H1 (cell line): Measurements from ENCODE around the gene SORL1-AS1.

Source experiments
- CTCF ChIA-PET: fragments of 300-600 bp; sonication (Branson Sonifier 250); formaldehyde crosslinking; loops from one replicate; lab custom pipeline; 2021; ENCODE audit not compliant: partially characterized antibody; lab: Charles Lee
- POLR2A ChIA-PET: fragments of 300-600 bp; sonication (Branson Sonifier 250); formaldehyde crosslinking; loops from one replicate; lab custom pipeline; 2021; ENCODE audit warnings: inconsistent platforms; ENCODE audit not compliant: partially characterized antibody; lab: Charles Lee
- DNase-seq, 2 experiments: peaks; one replicate each; pipeline versions ENCODE4 v3.0.0 to v3.0.0-alpha.2; 2010 to 2022; ENCODE audit warnings: low spot score in 2 of 2, low read depth in 1 of 2, mixed read lengths in 1 of 2
- FAIRE-seq: peaks from 2 replicates; lab custom pipeline; 2011; peaks lifted over from hg19 to GRCh38; lab: Jason Lieb, UNC
- H2AFZ ChIP-seq: 2 replicates; pipeline ENCODE4 v1.8.1; 2012; ENCODE audit warnings: low read length, inconsistent platforms
- H2AK5ac ChIP-seq: 2 replicates; pipeline ENCODE4 v1.6.1; 2013; ENCODE audit warnings: low read depth, low read length
- H2BK120ac ChIP-seq: replicated peaks from 2 replicates; pipeline ENCODE3; 2013; ENCODE audit warnings: low read depth, low read length, inconsistent platforms
- H2BK12ac ChIP-seq: 2 replicates; pipeline ENCODE4 v1.6.1; 2013; ENCODE audit warnings: low read depth, low read length
- H2BK15ac ChIP-seq: 2 replicates; pipeline ENCODE4 v1.6.1; 2013; ENCODE audit warnings: low read length
- H2BK20ac ChIP-seq: 2 replicates; pipeline ENCODE4 v1.6.1; 2013; ENCODE audit warnings: low read length
- H2BK5ac ChIP-seq: 2 replicates; pipeline ENCODE4 v1.6.1; 2013; ENCODE audit warnings: low read depth, low read length
- H3K14ac ChIP-seq: 2 replicates; pipeline ENCODE4 v1.6.1; 2013; ENCODE audit warnings: inconsistent platforms; ENCODE audit not compliant: insufficient read length
- H3K18ac ChIP-seq: 2 replicates; pipeline ENCODE4 v1.6.1; 2013; ENCODE audit warnings: low read length; ENCODE audit errors: extremely low read depth
- H3K23ac ChIP-seq: 2 replicates; pipeline ENCODE4 v1.6.1; 2013; ENCODE audit warnings: inconsistent platforms; ENCODE audit not compliant: insufficient read length
- H3K23me2 ChIP-seq: 2 replicates; pipeline ENCODE4 v1.6.1; 2013; ENCODE audit warnings: low read depth, low read length
- H3K27ac ChIP-seq: 2 replicates; pipeline ENCODE4 v1.6.1; 2011; ENCODE audit warnings: low read depth, low read length, inconsistent platforms
- H3K27me3 ChIP-seq, 4 experiments: replicated peaks in 1 of 4; 1 replicate in 1 of 4; 2 replicates in 3 of 4; pipeline versions ENCODE4 v1.6.1 to v1.8.1; 2011 to 2013; ENCODE audit warnings: low read length in 3 of 4, mild to moderate bottlenecking in 3 of 4, inconsistent platforms in 2 of 4, mixed read lengths in 2 of 4, moderate library complexity in 1 of 4; ENCODE audit not compliant: control insufficient read depth in 3 of 4, insufficient read depth in 3 of 4; ENCODE audit errors: extremely low read depth in 1 of 4
- H3K36me3 ChIP-seq, 4 experiments: 2 replicates each; pipeline versions ENCODE4 v1.6.1 to v1.8.1; 2011 to 2013; ENCODE audit warnings: mild to moderate bottlenecking in 4 of 4, low read length in 3 of 4, moderate library complexity in 2 of 4, control low read depth in 1 of 4, inconsistent platforms in 1 of 4; ENCODE audit not compliant: insufficient read depth in 4 of 4, control insufficient read depth in 2 of 4
- H3K4ac ChIP-seq: replicated peaks from 2 replicates; pipeline ENCODE3; 2013; ENCODE audit warnings: low read length, low read depth, mixed read lengths, inconsistent platforms; ENCODE audit not compliant: insufficient read length
- H3K4me1 ChIP-seq, 4 experiments: replicated peaks in 1 of 4; 1 replicate in 1 of 4; 2 replicates in 3 of 4; pipeline versions ENCODE4 v1.6.1 to v1.8.1; 2011 to 2013; ENCODE audit warnings: low read length in 3 of 4, inconsistent platforms in 2 of 4, mixed read lengths in 1 of 4; ENCODE audit not compliant: insufficient read depth in 4 of 4, control insufficient read depth in 3 of 4
- H3K4me2 ChIP-seq, 2 experiments: 2 replicates each; pipeline versions ENCODE4 v1.6.1 to v1.8.1; 2011 to 2013; ENCODE audit warnings: low read depth in 2 of 2, low read length in 2 of 2, control low read depth in 1 of 2, inconsistent platforms in 1 of 2, mild to moderate bottlenecking in 1 of 2; ENCODE audit not compliant: insufficient read depth in 1 of 2
- H3K4me3 ChIP-seq, 4 experiments: fragments of 200-600, 300-600 bp in 1 of 4; sonication (generic), shearing (Covaris generic), sonication (Bioruptor Twin) in 1 of 4; 2 replicates each; pipeline versions ENCODE4 v1.5.1 to v1.8.1; 2011 to 2016; ENCODE audit warnings: low read length in 4 of 4, low read depth in 3 of 4, control low read depth in 2 of 4, inconsistent platforms in 2 of 4, mild to moderate bottlenecking in 2 of 4, mixed read lengths in 1 of 4, moderate library complexity in 1 of 4; ENCODE audit not compliant: insufficient read depth in 2 of 4; ENCODE audit errors: extremely low read depth in 1 of 4
- H3K56ac ChIP-seq: replicated peaks from 2 replicates; pipeline ENCODE3; 2013; ENCODE audit warnings: low read depth, mild to moderate bottlenecking, mixed read lengths, low read length, inconsistent platforms; ENCODE audit not compliant: insufficient read length
- H3K79me1 ChIP-seq: 2 replicates; pipeline ENCODE4 v1.6.1; 2013; ENCODE audit warnings: low read depth, low read length, control low read depth
- H3K79me2 ChIP-seq, 2 experiments: 2 replicates each; pipeline versions ENCODE4 v1.6.1 to v1.8.1; 2012 to 2013; ENCODE audit warnings: low read length in 2 of 2, mild to moderate bottlenecking in 2 of 2, inconsistent platforms in 1 of 2; ENCODE audit not compliant: insufficient read depth in 2 of 2, control insufficient read depth in 1 of 2
- H3K9ac ChIP-seq, 4 experiments: replicated peaks in 1 of 4; 1 replicate in 1 of 4; 2 replicates in 3 of 4; pipeline versions ENCODE4 v1.6.1 to v1.8.1; 2011 to 2013; ENCODE audit warnings: low read depth in 3 of 4, low read length in 3 of 4, control low read depth in 2 of 4, mild to moderate bottlenecking in 2 of 4, moderate library complexity in 2 of 4, inconsistent platforms in 1 of 4; ENCODE audit errors: extremely low read depth in 1 of 4
- H3K9me3 ChIP-seq, 2 experiments: 2 replicates each; pipeline versions ENCODE4 v1.6.1 to v1.8.1; 2012 to 2013; ENCODE audit warnings: mild to moderate bottlenecking in 2 of 2, moderate library complexity in 2 of 2, control low read depth in 1 of 2, inconsistent platforms in 1 of 2, low read depth in 1 of 2, low read length in 1 of 2, mixed read lengths in 1 of 2; ENCODE audit not compliant: insufficient read depth in 2 of 2
- H4K20me1 ChIP-seq, 2 experiments: replicated peaks in 1 of 2; 2 replicates each; pipeline versions ENCODE3 to v1.8.1; 2011 to 2013; ENCODE audit warnings: inconsistent platforms in 2 of 2, low read length in 2 of 2, mild to moderate bottlenecking in 1 of 2; ENCODE audit not compliant: insufficient read depth in 2 of 2, control insufficient read depth in 1 of 2
- H4K5ac ChIP-seq: 2 replicates; pipeline ENCODE4 v1.6.1; 2013; ENCODE audit warnings: low read length, low read depth, mixed read lengths, inconsistent platforms; ENCODE audit not compliant: insufficient read length
- H4K8ac ChIP-seq: 2 replicates; pipeline ENCODE4 v1.8.0; 2013; ENCODE audit warnings: mild to moderate bottlenecking, moderate library complexity, low read length, inconsistent platforms; ENCODE audit not compliant: insufficient read depth; ENCODE audit errors: extremely low read depth
- H4K91ac ChIP-seq: replicated peaks from 2 replicates; pipeline ENCODE3; 2013; ENCODE audit warnings: low read length, mixed read lengths, inconsistent platforms; ENCODE audit not compliant: insufficient read length
- BRCA1 ChIP-seq: IDR thresholded peaks from 2 replicates; pipeline ENCODE4 v1.6.1; 2012; ENCODE audit warnings: low read depth, low read length, improper control_type of control experiment
- CBX5 ChIP-seq: fragments of 300-800, 300-1000 bp; sonication (generic); IDR thresholded peaks from 2 replicates; pipeline ENCODE4 v1.7.1; 2016; ENCODE audit warnings: antibody characterized with exemption, low read length, low read depth
- CHD2 ChIP-seq: IDR thresholded peaks from 2 replicates; pipeline ENCODE4 v1.6.1; 2012; ENCODE audit warnings: low read length, improper control_type of control experiment
- CTBP2 ChIP-seq: IDR thresholded peaks from 2 replicates; pipeline ENCODE4 v1.7.0; 2011; ENCODE audit warnings: borderline replicate concordance, mild to moderate bottlenecking, moderate library complexity, mixed read lengths, low read length; ENCODE audit not compliant: insufficient read depth, insufficient read length
- GABPA ChIP-seq: IDR thresholded peaks from 2 replicates; pipeline ENCODE4 v1.6.1; 2011; ENCODE audit warnings: mild to moderate bottlenecking, low read length, moderate library complexity, borderline replicate concordance; ENCODE audit not compliant: insufficient read depth
- HDAC2 ChIP-seq, 2 experiments: fragments of 300-600 bp in 1 of 2; sonication (generic) in 1 of 2; IDR thresholded peaks; 2 replicates each; pipeline ENCODE4 v1.6.1; 2011 to 2012; ENCODE audit warnings: low read depth in 2 of 2, low read length in 2 of 2, mild to moderate bottlenecking in 2 of 2, moderate library complexity in 2 of 2, borderline replicate concordance in 1 of 2, inconsistent platforms in 1 of 2
- JUND ChIP-seq: IDR thresholded peaks from 2 replicates; pipeline ENCODE4 v1.6.1; 2011; ENCODE audit warnings: mild to moderate bottlenecking, improper control_type of control experiment, low read length
- MAFK ChIP-seq: IDR thresholded peaks from 2 replicates; pipeline ENCODE4 v1.6.1; 2012; ENCODE audit warnings: low read depth, mild to moderate bottlenecking, improper control_type of control experiment, low read length
- NRF1 ChIP-seq: IDR thresholded peaks from 2 replicates; pipeline ENCODE4 v1.6.1; 2011; ENCODE audit warnings: mild to moderate bottlenecking, low read depth, low read length, improper control_type of control experiment
- POLR2AphosphoS5 ChIP-seq: IDR thresholded peaks from 2 replicates; pipeline ENCODE4 v1.6.1; 2011; ENCODE audit warnings: low read depth, low read length
- RFX5 ChIP-seq: IDR thresholded peaks from 2 replicates; pipeline ENCODE4 v1.6.1; 2011; ENCODE audit warnings: low read depth, low read length, improper control_type of control experiment, borderline replicate concordance
- TBP ChIP-seq: IDR thresholded peaks from 2 replicates; pipeline ENCODE4 v1.6.1; 2011; ENCODE audit warnings: low read depth, low read length, improper control_type of control experiment
- WGBS, 2 experiments: shearing (Covaris generic) in 1 of 2; methylation state at CpG; one replicate each; pipeline versions ENCODE4 v1.1.6 to v1.1.7; 2013 to 2015; ENCODE audit warnings: low lambda C conversion rate in 2 of 2, mixed read lengths in 2 of 2, inconsistent platforms in 1 of 2, low coverage in 1 of 2, missing lambda C conversion rate in 1 of 2; ENCODE audit not compliant: insufficient replicate concordance in 2 of 2, insufficient coverage in 1 of 2, insufficient read length in 1 of 2; ENCODE audit errors: extremely low coverage in 1 of 2, missing lambda C conversion rate in 1 of 2; 5-methylcytosine and 5-hydroxymethylcytosine counted together
- TF ChIP-seq, protein P1 (sequence below): IDR thresholded peaks from 2 replicates; pipeline ENCODE4 v1.6.1; 2012; ENCODE audit warnings: inconsistent platforms

Gene SORL1-AS1

DNA sequence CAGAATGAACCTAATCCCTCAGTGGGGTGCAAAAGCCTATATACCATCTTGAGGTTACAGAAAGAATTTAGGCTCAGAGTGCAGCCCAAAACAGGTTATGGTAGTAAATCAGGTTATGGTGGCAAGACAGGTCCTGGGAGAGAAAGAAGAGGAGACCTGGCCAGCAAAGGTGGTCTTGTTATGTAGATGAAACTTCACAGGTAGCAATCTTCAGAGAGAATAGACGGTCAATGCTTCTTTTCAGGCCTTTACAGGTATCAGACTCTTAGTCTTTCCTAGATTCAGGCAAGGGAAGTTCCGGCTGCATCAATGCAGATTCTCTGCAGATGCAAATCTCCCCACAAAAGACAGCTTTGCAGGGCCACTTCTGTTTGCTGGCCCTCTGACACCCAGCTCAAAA, 46.5 kb downstream of the SORL1-AS1 start:
- peak overlapping the region in 2 of 4 experiments; percentile 10 to 40; a peak in 1 of 8 replicates for H3K4me3 ChIP-seq
- no peak overlapping the region for H2AFZ ChIP-seq
- H2BK15ac ChIP-seq = no peak overlapping the region
- WGBS, 2 experiments = 9% methylated on average over 2 of the region's 2 CpGs; no CpG with 5 or more reads in 1 of the 2 experiments
- H4K5ac ChIP-seq = peak overlapping the region; percentile 24
- H2BK120ac ChIP-seq = no peak overlapping the region
- H3K4me1 ChIP-seq = peaks cover 0 to 20% (median 4%) of the 10 kb centered on the region in 4 experiments; a peak in 4 of 7 replicates
- H3K4ac ChIP-seq = no peak overlapping the region
- no peaks in the 10 kb centered on the region for H3K79me2 ChIP-seq
- no peak overlapping the region for H3K9ac ChIP-seq
- no peaks in the 10 kb centered on the region for H3K23me2 ChIP-seq
- H4K20me1 ChIP-seq = no peaks in the 10 kb centered on the region
- H4K8ac ChIP-seq = no peak overlapping the region
- no peak overlapping the region; the same call in 1 of the 2 replicates for H2BK5ac ChIP-seq
- H3K79me1 ChIP-seq = no peaks in the 10 kb centered on the region
- FAIRE-seq (peak; percentile 98), DNase-seq (peak in 1 of 2 experiments; percentile 71)
- no peaks in the 10 kb centered on the region for H3K27me3 ChIP-seq
- H3K27ac ChIP-seq = peak overlapping the region; percentile 37; the same call in 1 of the 2 replicates
- H3K23ac ChIP-seq = no peak overlapping the region
- no peak overlapping the region for H3K18ac ChIP-seq
- H3K56ac ChIP-seq = no peak overlapping the region
- no peak overlapping the region for H2BK20ac ChIP-seq
- ChIA-PET CTCF (interaction anchor here (0.6 to 1.9 kb wide), 10 partner anchors 9 to 796 kb away, joined by 3 to 7 read pairs (median 3); no protein-coding TSS in a partner anchor), POLR2A (interaction anchor here (0.6 to 1.7 kb wide), 11 partner anchors 12 to 137 kb away, joined by 3 to 5 read pairs (median 3); no protein-coding TSS in a partner anchor)
- no peak overlapping the region for H2BK12ac ChIP-seq
- no peak overlapping the region for H2AK5ac ChIP-seq
- H3K9me3 ChIP-seq = peaks cover 10 to 12% of the 10 kb centered on the region in 2 experiments
- H4K91ac ChIP-seq = no peak overlapping the region
- peak overlapping the region; percentile 46 to 58; a peak in 3 of 4 replicates for H3K4me2 ChIP-seq
- H3K14ac ChIP-seq = no peak overlapping the region
- H3K36me3 ChIP-seq = peaks cover 0 to 5% (median 2%) of the 10 kb centered on the region in 4 experiments; a peak in 2 of 8 replicates
- no peak for TF ChIP-seq POLR2AphosphoS5
- no peak for TF ChIP-seq CBX5
- TF ChIP-seq TBP = no peak
- no peak for TF ChIP-seq CTBP2
- no peak for TF ChIP-seq JUND
- peak in 1 of 2 experiments; percentile 94; a peak in 2 of 4 replicates for TF ChIP-seq HDAC2 (IDR thresholded peaks at IDR 0.05; ENCODE audit: borderline replicate concordance in 1 of 2, low read depth in 2 of 2, low read length in 2 of 2)
- TF ChIP-seq, protein P1, sequence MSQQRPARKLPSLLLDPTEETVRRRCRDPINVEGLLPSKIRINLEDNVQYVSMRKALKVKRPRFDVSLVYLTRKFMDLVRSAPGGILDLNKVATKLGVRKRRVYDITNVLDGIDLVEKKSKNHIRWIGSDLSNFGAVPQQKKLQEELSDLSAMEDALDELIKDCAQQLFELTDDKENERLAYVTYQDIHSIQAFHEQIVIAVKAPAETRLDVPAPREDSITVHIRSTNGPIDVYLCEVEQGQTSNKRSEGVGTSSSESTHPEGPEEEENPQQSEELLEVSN = no peak
- no peak for TF ChIP-seq MAFK
- TF ChIP-seq RFX5 = no peak
- TF ChIP-seq GABPA = no peak
- no peak for TF ChIP-seq CHD2
- no peak for TF ChIP-seq BRCA1
- TF ChIP-seq NRF1 = no peak
